GM04504 (cell line): ENCODE data around the gene AMBRA1.
"Not testable (repeated sequence)": the region's sequence is repeated elsewhere in the genome, so short reads cannot be mapped to it uniquely, and the experiment has no call there.

Source experiments
- DNase-seq: peaks from one replicate; pipeline ENCODE4 v3.0.0-alpha.2; 2012; ENCODE audit warnings: low read depth

Gene AMBRA1

DNA sequence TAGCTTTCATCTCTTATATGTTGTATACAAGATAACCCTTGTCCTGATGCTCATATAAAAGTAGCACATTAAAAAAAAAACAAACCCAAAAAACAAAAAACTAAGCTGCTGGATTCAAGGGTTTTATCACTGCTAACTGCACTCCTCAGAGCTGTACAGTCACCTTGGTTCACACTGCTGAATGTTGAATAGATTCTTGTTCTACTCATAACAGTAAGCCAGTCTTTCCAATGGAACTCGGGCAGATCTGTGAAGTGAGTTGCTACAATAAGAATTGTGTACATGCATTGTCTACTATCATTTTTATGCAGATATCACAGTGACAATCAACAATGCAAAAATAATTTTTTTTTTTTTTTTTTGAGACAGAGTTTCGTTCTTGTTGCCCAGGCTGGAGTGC lies 18.5 kb upstream of the AMBRA1 start:
- DNase-seq = no peak

DNA sequence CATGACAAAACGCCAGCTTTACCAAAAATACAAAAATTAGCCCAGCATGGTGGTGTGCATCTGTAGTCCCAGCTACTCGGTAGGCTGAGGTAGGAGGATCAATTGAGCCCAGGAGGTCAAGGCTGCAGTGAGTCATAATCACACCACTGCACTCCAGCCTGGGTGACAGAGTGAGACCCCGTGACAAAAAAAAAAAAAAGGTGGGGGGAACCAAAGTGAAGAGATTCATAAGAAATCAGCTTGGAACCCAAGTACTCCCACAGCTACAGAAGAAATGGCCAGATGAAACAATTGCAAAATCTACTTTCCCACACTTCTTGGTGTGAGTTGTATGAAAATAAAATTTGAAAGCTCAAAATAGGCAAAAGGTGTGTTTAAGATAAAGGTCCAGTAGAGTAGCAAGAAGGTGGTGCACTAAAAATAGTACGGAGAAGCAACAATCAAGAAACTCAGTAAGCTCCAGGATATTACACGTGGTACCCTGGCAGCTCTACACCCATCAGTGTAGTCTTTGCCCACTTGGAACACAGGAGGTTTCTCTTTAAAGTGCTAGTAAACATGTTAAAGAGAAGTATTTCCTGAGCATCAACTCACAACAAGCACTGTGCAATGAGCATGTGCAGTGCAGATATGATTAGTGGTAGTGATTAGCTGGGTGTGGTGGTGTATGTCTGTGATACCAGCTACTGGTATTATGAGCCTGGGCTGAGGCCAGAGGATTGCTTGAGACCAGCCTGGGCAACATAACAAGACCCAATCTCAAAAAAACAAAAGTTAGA lies 17.9 kb upstream of the AMBRA1 start:
- DNase-seq = no peak

DNA sequence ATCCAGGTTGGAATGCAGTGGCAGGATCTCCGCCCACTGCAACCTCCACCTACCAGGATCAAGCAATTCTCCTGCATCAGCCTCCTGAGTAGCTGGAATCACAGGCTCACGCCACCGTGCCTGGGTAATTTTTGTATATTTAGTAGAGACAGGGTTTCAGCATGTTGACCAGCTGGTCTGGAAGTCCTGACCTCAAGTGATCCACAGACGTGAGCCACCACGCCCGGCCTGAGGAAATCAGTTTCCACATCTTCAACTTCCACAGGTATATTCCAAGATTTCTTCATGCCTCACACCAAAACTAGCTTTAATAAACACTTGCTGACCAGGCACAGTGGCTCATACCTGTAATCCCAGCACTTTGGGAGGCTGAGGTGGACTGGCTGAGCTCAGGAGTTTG lies 15.6 kb upstream of the AMBRA1 start:
- no peak for DNase-seq

DNA sequence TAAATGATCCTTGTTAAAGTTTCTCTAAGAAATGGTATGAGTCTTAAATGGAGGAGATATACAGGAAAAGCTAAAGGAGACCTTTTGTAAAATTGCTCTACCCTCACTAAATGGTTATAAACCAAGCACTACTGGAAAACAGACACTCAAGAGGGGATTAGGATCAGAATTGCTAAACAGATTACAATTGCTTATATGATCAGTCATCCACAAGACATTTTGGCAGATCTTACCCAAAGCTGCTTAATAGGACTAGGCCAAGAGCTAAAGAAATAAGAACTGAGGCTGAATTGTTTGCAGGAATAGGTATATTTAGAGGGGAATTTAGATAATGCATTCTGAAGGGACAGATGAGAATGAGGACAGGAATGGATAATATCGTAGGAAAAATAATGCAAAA lies 13.7 kb upstream of the AMBRA1 start:
- no peak for DNase-seq

DNA sequence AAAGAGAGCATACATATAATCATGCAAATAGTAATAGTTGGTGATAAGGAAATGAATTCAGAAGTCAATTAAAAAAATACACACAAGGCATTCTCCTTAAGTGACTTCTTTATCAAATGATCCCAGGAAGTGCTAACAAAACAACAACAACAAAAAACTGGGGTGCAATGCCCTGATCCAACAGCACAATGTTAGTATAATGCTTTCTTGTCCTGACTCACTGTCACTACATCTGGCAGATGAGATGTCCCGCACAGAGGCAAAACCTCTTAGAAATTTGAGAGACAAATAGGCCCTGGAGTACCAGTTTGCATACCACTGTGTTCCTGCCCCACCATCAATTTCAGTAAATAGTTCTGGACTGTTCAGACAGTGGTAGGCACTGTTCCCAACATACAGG lies 11.0 kb upstream of the AMBRA1 start:
- DNase-seq = no peak

DNA sequence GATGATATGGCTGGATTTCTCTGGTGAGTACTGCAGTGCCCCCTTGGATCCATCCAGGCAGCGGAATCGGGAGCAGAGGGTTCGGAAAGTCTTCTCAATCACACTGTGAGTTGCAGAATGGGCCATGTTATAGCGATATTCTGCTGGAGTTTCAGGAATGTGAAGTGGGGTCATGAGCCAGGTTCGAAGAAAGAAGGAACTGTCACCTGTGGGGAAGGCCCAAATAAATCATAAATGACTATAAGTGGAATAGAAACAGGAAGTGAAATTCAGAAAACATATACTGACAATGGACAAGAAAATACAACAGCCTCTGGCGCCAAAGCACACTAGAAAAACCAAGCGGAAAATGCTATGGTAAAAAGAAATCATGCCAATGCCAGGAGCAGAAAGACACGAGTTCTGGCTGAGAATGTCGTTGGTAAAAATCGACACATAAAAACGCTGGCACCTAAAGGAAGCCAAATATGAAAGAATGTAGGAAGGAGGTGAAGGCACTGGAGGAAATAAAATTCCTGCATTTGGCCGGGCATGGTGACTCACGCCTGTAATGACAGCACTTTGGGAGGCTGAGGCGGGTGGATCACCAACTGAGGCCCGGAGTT lies 10.0 kb upstream of the AMBRA1 start:
- no peak for DNase-seq

DNA sequence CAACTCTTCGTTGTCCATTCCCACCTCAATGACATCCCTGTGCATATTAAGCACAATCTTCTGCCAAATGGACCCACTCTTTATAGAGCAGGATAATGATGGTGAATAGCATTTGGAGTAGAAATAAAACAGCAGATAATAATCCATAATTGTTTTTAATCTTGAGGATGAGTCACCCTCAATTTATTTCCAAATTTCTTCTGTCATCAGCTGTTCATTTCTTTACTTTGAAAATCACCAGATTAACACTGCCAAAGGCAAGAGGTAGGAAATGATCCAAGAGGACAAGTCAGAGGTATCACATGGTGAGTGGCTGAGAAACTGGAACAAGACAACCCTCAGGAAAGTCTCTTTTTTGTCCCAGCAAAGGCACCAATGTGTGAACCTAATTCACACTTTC lies 7.3 kb upstream of the AMBRA1 start:
- DNase-seq = no peak

DNA sequence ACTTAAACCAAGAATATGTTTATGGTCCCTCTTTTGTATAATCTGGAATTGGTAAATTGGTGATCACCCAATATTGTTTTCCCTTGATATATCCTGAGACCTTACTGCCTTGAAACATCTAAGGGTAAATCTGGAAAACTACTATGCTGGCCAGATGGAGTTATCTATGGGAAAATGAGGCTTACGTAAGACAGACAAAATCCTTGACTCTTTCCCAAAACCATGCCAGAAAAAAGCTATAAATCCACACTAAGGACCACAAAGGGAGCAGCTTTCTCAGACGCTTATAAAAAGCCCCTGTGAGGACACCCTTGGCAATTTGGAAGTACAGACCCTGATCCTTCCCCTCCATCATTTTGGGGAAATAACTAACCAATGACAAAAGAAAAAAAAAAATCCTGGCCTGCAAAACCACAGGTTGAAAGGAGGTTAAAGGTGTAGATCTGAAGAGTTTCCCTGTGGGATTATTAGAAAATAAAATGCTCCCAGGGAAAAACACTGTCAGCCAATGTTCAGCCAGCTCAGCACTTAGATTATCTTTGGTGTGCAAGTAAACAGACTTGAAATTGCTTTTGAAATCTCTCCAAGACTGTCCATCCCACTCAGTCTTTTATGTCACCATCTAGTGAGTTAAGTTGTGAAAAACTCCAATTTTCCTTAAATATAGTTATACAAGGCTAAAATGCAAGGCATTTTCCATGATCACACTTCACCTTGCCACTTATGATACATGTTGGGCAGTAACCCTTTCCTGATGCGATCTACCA lies 6.6 kb upstream of the AMBRA1 start:
- no peak for DNase-seq

DNA sequence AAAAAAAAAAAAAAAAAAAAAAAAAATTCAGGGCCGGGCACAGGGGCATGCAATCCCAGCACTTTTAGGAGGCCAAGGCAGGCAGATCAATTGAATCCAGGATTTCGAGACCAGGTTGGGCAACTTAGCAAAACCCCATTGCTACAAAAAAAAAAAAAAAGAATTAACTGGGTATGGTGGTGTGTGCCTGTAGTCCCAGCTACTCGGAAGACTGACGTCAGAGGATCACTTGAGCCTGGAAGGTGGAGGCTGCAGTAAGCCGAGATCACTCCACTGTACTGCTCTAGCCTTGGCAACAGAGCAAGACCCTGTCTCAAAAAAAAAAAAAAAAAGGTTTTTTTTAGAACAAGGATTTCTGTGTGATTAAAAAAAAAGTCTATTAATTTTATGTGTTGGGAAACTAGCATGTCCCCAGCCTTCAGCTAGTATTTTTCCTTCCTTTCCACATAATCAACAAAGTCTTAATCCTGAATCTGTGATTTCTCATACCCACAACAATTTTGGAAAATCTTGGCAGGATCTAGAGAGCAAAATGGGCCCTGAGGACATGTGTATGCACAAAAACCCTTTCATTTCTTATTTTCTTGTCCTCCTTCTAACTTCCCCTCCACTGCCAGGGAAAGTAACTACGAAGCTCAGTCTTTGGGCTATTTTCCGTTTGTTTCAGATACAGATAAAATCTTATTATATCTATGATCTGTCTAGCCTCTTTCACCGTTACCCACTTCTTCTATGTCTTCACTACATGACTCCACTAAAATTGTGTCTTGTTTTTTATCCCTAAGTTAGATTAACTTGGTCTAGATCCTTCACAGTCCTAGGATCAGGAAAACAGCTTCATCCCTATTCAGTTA lies 5.7 kb upstream of the AMBRA1 start:
- no peak for DNase-seq

DNA sequence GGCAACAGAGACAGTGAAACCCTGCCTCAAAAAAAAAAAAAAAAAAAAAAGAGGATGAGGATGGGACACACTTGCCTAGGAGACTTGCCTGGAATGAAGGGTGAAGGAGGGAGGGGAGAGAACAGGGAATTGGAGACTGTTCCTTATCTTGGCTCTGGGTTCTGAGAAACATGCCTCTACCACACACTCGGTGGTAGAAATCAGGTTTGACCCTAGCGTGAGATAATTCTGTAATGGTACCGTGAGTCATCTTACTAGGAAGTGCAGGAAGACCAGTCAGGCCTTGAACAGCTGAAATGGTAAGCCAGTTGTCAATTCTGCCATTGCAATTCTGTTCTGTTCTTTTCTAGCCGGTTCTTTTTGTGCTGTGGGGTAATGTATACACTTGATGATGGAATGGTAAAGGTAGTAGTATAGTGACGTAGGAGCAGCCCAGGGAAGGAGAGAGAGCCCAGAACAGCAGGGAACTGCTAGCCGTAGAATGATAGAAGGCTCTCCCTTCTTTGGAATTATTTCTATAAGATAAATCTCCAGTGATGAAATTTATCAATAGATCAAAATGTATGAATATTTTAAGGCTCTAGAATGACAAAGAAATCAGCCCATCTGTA lies 3.9 kb upstream of the AMBRA1 start:
- DNase-seq = no peak

DNA sequence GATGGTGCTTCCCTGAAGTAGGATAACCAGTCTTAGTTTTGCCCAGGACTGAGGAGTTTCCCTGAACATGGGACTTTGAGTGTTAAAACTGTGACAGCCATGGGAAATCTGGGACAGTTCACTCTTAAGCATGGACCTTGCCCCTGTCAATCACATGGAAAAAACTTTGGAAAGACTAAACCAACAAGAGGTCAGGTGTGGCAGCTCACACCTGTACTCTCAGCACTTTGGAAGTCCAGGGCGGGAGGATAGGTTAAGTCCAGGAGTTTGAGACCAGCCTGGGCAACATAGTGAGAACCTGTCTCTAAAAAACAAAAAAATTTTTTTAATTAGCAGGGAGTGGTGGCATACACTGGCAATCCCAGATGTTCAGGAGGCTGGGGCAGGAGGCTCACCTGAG lies 3.3 kb upstream of the AMBRA1 start:
- DNase-seq = no peak

DNA sequence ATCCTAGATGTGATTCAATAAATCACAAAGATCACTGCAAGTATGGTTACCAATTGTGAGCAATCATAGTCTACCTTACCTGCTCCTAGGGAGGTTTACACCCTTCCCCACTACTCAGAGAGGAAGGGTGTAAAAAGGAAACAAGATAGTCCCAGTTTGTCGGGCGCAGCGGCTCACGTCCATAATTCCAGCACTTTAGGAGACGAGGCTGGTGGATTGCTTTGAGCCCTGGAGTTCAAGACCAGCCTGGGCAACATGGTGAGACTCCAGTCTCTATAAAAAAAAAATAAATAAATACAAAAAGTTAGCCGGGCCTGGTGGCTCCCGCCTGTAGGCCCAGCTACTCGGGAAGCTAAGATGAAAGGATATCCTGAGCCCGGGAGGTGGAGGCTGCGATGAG lies 962 bp upstream of the AMBRA1 start:
- no peak for DNase-seq

DNA sequence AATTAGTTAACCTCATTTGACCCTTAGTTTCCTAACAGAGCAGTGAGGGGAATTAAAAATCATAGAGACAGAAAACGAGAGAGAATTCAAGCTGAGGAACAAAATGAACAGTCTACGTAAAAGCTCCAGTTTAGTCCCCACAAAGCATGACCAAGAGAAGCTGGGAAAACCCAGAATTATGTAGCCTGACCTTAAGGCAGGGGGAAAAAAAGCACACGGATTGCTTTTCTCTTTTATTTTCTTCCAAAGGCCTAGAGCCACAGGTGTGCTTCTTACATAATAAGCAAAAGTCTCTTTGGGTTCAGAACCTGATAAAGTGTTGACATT lies 514 bp upstream of the AMBRA1 start:
- DNase-seq = no peak

DNA sequence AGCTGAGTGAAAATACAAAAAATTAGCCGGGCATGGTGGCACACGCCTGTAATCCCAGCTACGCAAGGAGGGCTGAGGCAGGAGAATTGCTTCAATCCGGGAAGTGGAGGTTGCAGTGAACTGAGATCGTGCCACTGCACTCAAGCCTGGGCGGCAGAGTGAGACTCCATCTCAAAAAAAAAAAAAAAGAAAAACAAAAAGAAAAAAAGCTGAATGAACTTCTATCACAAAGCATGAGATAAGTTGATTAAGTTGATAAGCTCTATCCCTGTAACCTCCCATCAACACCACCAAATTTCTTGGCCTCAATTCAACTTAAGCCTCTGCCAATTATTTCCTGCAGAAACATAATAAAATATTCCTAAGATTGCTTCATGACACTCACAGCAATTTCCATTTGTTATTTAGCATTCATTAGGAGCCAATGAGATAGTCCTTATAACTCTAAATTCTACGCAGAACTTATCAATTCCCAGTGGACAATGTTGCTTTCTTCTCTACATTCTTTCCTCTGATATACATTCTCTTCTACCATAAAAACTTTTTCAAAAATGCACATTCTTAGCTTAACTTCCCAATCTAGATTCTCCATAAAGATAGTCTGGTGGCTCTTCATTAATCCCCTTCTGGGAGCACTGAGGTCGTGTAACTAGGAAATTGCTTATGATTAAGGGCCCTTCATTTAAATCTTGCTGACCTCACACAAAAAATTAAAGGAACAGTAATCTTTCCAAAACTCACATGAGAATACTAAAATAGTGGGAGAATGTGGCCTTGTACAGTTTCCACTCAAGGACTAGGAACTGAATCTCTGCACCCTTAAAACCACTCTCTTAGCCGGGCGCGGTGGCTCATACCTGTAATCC lies 2.9 kb downstream of the AMBRA1 start:
- DNase-seq = no peak

DNA sequence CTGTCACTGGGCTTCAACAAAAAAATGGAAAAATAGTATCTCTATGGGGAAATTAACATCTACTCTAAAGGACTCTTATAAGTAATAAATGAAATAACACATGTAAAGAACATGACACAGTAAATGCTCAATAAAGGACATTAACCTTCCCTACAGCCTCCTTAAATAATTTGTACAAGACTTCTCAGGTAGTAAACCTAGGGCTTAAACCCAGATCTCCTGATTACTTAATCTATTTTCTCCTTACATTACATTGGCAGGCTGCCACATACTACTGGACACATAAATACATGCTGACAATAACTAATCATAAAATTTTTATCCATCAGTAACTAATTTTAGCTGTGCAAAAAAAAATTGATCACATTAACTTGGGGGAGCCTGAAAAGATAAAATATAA lies 4.9 kb downstream of the AMBRA1 start:
- no peak for DNase-seq

DNA sequence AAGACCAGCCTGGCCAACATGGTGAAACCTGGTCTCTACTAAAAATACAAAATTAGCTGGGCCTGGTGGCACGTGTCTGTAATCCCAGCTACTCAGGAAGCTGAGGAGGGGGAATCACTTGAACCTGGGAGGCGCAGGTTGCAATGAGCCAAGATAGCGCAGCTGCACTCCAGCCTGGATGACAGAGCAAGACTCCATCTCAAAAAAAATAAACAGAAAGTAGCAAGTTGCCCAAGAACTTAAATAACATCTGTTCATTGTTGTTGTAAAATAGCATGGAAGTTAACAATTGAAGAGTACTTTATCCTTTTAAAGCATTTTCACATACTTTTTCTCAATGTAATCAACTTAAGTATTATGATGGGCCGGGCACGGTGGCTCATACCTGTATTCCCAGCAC lies 5.7 kb downstream of the AMBRA1 start:
- DNase-seq = no peak

DNA sequence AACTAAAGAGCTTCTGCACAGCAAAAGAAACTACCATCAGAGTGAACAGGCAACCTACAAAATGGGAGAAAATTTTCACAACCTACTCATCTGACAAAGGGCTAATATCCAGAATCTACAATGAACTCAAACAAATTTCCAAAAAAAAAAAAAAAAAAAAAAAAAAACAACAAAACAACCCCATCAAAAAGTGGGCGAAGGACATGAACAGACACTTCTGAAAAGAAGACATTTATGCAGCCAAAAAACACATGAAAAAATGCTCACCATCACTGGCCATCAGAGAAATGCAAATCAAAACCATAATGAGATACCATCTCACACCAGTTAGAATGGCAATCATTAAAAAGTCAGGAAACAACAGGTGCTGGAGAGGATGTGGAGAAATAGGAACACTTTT lies 10.3 kb downstream of the AMBRA1 start:
- not testable (repeated sequence) for DNase-seq

DNA sequence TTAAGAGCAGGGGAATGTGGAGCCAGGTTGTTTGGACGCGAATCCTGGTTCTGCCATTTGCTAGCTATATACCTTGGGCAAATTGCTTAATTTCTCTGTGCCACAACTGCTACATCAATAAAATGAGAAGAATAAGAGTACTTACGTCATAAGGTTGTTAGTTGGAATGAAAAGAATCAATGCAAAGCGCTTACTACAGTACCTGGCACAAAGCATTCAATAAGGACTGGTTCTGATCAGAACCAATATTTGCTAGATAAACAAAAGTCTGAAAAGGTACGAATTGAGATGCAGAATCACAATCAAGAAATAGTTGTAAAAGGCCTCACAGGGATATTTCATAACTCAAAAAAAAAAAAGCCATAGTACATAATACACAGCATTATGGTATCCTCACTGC lies 11.2 kb downstream of the AMBRA1 start:
- DNase-seq = no peak

DNA sequence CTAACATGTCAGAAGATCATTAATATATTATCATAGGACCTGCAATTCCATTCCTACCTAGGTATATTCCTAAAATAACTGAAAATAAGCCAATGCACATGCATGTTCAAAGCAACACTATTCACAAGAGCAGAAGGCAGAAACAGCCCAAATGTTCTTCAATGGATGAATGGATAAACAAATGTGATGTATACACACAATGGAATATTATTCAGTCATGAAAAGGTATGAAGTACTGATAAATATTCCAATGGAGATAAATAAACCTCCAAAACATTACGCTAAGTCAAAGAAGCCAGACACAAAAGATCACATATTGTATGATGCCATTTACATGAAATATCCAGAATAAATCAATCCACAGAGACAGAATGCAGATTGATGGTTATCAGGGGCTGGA lies 16.8 kb downstream of the AMBRA1 start:
- DNase-seq = no peak

DNA sequence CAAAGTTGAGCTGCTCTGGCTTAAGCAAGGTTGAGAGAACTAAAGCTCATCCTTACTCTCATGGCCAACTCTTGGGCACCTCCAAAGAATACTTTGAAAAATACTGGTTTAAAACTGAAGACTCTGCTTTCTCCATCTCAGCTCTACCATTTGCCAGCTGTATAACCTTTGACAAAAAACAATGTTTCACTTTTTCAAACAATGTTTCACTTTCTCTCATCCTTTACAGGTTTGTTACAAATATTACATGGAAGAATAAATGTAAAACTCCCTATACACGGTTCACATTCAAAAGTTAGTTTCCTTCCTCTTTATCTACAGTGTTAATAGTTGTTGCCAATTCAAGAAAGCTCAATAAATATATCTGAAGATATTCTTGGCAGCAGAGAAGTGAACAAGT lies 19.2 kb downstream of the AMBRA1 start:
- DNase-seq = no peak

DNA sequence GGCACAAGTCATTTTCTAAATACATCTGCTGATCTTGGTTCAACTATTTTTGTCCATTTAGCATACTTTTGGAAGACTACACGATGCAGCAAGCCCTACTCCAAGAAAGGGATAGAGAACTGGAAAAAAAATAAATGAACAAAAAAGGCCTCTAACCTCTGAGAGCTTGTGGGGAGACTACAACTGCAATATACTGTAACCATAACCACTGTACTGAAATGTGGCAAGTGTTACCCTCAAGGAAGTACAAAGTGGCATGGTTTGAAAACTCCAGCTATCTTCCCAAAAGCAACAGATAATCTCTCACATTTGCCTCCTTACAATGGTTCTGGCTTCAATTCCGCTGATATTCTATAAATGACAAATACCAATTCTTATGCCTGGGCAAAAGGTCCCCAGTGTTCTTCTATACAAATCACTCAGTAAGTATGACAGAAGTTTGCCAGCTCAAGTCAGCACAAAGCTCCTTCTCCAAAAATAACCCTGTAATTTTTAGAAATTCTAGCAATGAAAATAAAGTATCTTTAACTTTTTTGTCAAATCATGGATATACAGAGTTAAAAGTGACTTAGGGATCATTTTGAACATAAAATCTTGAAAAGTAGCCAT lies 22.9 kb downstream of the AMBRA1 start:
- no peak for DNase-seq
